SK-N-SH (cell line): ENCODE measurements around the gene CADM1. TPM values are rescaled to one million over a fixed set of nuclear protein-coding genes. Genes with fewer than 3 reads are reported as not detected.

Experiments used
- CTCF ChIA-PET: fragments of 300-600, 350-600 bp; formaldehyde crosslinking; extraction: SDS; loops from one replicate; lab custom pipeline; 2021; lab: Yijun Ruan, JAX
- POLR2A ChIA-PET: fragments of 350-600 bp; sonication (Branson Sonifier 250); formaldehyde crosslinking; extraction: SDS; loops from one replicate; lab custom pipeline; 2020; ENCODE audit warnings: antibody characterized with exemption, inconsistent platforms; lab: Yijun Ruan, JAX
- DNase-seq: peaks from one replicate; pipeline ENCODE4 v3.0.0; 2012
- H2AFZ ChIP-seq: fragments of 200-600 bp; sonication (generic); 2 replicates; pipeline ENCODE4 v1.8.1; 2016; ENCODE audit warnings: antibody characterized with exemption, mild to moderate bottlenecking, low read depth
- H3F3A ChIP-seq: fragments of 200-600 bp; sonication (generic); replicated peaks from 2 replicates; pipeline ENCODE3; 2016; ENCODE audit warnings: antibody characterized with exemption, mild to moderate bottlenecking; ENCODE audit not compliant: insufficient read depth
- H3K27ac ChIP-seq, 2 experiments: fragments of 200-500 bp in 1 of 2; fragments of 200-600 bp in 1 of 2; sonication (Bioruptor generic) in 1 of 2; sonication (generic), shearing (Covaris generic) in 1 of 2; 2 replicates each; pipeline versions ENCODE4 v1.5.1 to v1.6.1; 2014 to 2016; ENCODE audit warnings: low read depth in 2 of 2, inconsistent platforms in 1 of 2, low read length in 1 of 2, mild to moderate bottlenecking in 1 of 2, mixed read lengths in 1 of 2
- H3K27me3 ChIP-seq: fragments of 200-600 bp; sonication (generic), shearing (Covaris generic); 2 replicates; pipeline ENCODE4 v1.6.1; 2016; ENCODE audit warnings: mixed run types; ENCODE audit not compliant: insufficient read depth
- H3K36me3 ChIP-seq, 2 experiments: fragments of 200-500 bp in 1 of 2; fragments of 200-600 bp in 1 of 2; sonication (Bioruptor generic) in 1 of 2; sonication (generic) in 1 of 2; replicated peaks in 1 of 2; 2 replicates each; pipeline versions ENCODE3 to v1.5.1; 2014 to 2016; ENCODE audit warnings: low read length in 1 of 2, mild to moderate bottlenecking in 1 of 2; ENCODE audit not compliant: insufficient read depth in 2 of 2, control insufficient read depth in 1 of 2
- H3K4me1 ChIP-seq, 2 experiments: fragments of 200-500 bp in 1 of 2; fragments of 200-600 bp in 1 of 2; sonication (Bioruptor generic) in 1 of 2; sonication (generic), shearing (Covaris generic) in 1 of 2; 2 replicates each; pipeline versions ENCODE4 v1.5.1 to v1.6.1; 2014 to 2016; ENCODE audit warnings: low read depth in 1 of 2, low read length in 1 of 2, mixed run types in 1 of 2; ENCODE audit not compliant: insufficient read depth in 2 of 2, control insufficient read depth in 1 of 2
- H3K4me2 ChIP-seq: fragments of 200-600 bp; sonication (generic), shearing (Covaris generic); 2 replicates; pipeline ENCODE4 v1.6.1; 2017; ENCODE audit warnings: mixed run types
- H3K4me3 ChIP-seq, 2 experiments: fragments of 200-500 bp in 1 of 2; fragments of 200-600 bp in 1 of 2; sonication (Bioruptor generic) in 1 of 2; sonication (generic), shearing (Covaris generic) in 1 of 2; 2 replicates each; pipeline versions ENCODE4 v1.5.1 to v1.8.1; 2014 to 2016; ENCODE audit warnings: low read depth in 2 of 2, inconsistent platforms in 1 of 2, low read length in 1 of 2, mild to moderate bottlenecking in 1 of 2, mixed read lengths in 1 of 2, moderate library complexity in 1 of 2
- H3K79me2 ChIP-seq: fragments of 200-600 bp; sonication (generic); 2 replicates; pipeline ENCODE4 v1.8.1; 2017; ENCODE audit warnings: mild to moderate bottlenecking; ENCODE audit not compliant: insufficient read depth
- H3K9ac ChIP-seq: fragments of 200-600 bp; sonication (generic); 2 replicates; pipeline ENCODE4 v1.6.1; 2017; ENCODE audit warnings: mixed run types
- H3K9me2 ChIP-seq: fragments of 200-600 bp; sonication (generic); 2 replicates; pipeline ENCODE4 v1.6.1; 2017; ENCODE audit warnings: mixed run types
- H3K9me3 ChIP-seq: fragments of 200-600 bp; sonication (generic); 2 replicates; pipeline ENCODE4 v1.6.1; 2017; ENCODE audit warnings: mixed run types, mild to moderate bottlenecking, moderate library complexity
- H4K20me1 ChIP-seq: fragments of 200-600 bp; sonication (generic); 2 replicates; pipeline ENCODE4 v1.6.1; 2017; ENCODE audit warnings: mild to moderate bottlenecking, mixed run types; ENCODE audit not compliant: insufficient read depth
- CHD2 ChIP-seq: fragments of 150-350 bp; IDR thresholded peaks from 2 replicates; pipeline ENCODE4 v1.6.1; 2018; ENCODE audit warnings: low read length; ENCODE audit not compliant: partially characterized antibody
- FOSL2 ChIP-seq: IDR thresholded peaks from 2 replicates; pipeline ENCODE4 v1.4.0; 2012; ENCODE audit warnings: low read depth, mild to moderate bottlenecking, moderate library complexity, borderline replicate concordance
- FOXJ3 ChIP-seq: sonication (generic); formaldehyde crosslinking; IDR thresholded peaks from 2 replicates; pipeline ENCODE4 v1.5.1; 2020; ENCODE audit warnings: mild to moderate bottlenecking, missing genetic modification reagents
- GABPA ChIP-seq: IDR thresholded peaks from 2 replicates; pipeline ENCODE4 v1.4.0; 2012; ENCODE audit warnings: low read depth, mild to moderate bottlenecking
- GATA2 ChIP-seq: sonication (generic); formaldehyde crosslinking; IDR thresholded peaks from 2 replicates; pipeline ENCODE4 v1.5.0; 2020; ENCODE audit warnings: mild to moderate bottlenecking, missing genetic modification reagents
- MEF2A ChIP-seq: IDR thresholded peaks from 2 replicates; pipeline ENCODE4 v1.4.0; 2012; ENCODE audit warnings: low read depth, borderline replicate concordance
- NRF1 ChIP-seq: IDR thresholded peaks from 2 replicates; pipeline ENCODE4 v1.6.1; 2012; ENCODE audit warnings: low read depth, mild to moderate bottlenecking, low read length
- POLR2AphosphoS5 ChIP-seq: IDR thresholded peaks from 2 replicates; pipeline ENCODE4 v1.6.1; 2012; ENCODE audit warnings: low read depth, low read length
- RCOR1 ChIP-seq: fragments of 150-350 bp; IDR thresholded peaks from 2 replicates; pipeline ENCODE4 v1.6.1; 2017; ENCODE audit warnings: antibody characterized with exemption, low read length
- SIN3A ChIP-seq: IDR thresholded peaks from 2 replicates; pipeline ENCODE4 v1.6.1; 2012; ENCODE audit warnings: low read depth, mild to moderate bottlenecking, low read length, moderate library complexity, borderline replicate concordance
- TAF1 ChIP-seq: IDR thresholded peaks from 2 replicates; pipeline ENCODE4 v1.6.1; 2012; ENCODE audit warnings: low read depth, mild to moderate bottlenecking, low read length, moderate library complexity, borderline replicate concordance
- YY1 ChIP-seq: IDR thresholded peaks from 2 replicates; pipeline ENCODE4 v1.4.0; 2012; ENCODE audit warnings: low read depth, mild to moderate bottlenecking
- WGBS: methylation state at CpG from one replicate; pipeline ENCODE4 v1.1.6; 2017; ENCODE audit warnings: low lambda C conversion rate; 5-methylcytosine and 5-hydroxymethylcytosine counted together
- polyA plus RNA-seq, 3 experiments: library from polyadenylated mRNA; depleted of rRNA; stranded (reverse); fragments of >200 nt; gene quantifications; 2 replicates each; pipeline ENCODE4 v1.2.3, GENCODE V29; 2012
- TF ChIP-seq, protein P1 (sequence below): IDR thresholded peaks from 2 replicates; pipeline ENCODE4 v1.6.1; 2012; ENCODE audit warnings: mild to moderate bottlenecking, low read depth, low read length, moderate library complexity
- TF ChIP-seq, protein P2 (sequence below): fragments of 150-350 bp; IDR thresholded peaks from 2 replicates; pipeline ENCODE4 v1.6.1; 2017; ENCODE audit warnings: antibody characterized with exemption, low read length, low read depth, borderline replicate concordance
- TF ChIP-seq, protein P3 (sequence below): IDR thresholded peaks from 2 replicates; pipeline ENCODE4 v1.4.0; 2012; ENCODE audit warnings: low read depth, borderline replicate concordance
- TF ChIP-seq, protein P4 (sequence below): fragments of 150-350 bp; IDR thresholded peaks from 2 replicates; pipeline ENCODE4 v1.6.1; 2016; ENCODE audit warnings: mild to moderate bottlenecking, low read depth, low read length

CADM1 gene
- polyA plus RNA-seq, 1 of the 3 experiments (the other 2 are of a cell fraction), result 7.9 TPM

DNA sequence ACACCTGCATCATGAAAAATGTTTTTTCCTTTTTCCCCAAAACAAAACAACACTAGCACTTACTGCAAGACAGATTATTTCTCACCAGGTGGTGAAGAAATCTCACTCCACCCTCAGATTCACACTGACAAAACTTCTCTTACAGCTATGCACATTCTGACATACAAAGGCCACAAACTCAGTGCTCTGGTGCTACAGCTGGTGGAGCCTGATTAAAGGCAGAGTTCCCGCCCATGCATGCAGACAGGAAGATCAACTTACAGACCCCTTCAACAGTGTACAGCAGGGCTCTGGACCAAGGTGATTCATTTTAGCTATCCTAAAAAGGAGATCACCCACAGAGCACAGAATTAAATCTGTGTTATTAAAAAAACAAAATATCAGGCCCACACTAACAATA lies 112.6 kb downstream of the CADM1 start (continued):
- TF ChIP-seq, protein P1, sequence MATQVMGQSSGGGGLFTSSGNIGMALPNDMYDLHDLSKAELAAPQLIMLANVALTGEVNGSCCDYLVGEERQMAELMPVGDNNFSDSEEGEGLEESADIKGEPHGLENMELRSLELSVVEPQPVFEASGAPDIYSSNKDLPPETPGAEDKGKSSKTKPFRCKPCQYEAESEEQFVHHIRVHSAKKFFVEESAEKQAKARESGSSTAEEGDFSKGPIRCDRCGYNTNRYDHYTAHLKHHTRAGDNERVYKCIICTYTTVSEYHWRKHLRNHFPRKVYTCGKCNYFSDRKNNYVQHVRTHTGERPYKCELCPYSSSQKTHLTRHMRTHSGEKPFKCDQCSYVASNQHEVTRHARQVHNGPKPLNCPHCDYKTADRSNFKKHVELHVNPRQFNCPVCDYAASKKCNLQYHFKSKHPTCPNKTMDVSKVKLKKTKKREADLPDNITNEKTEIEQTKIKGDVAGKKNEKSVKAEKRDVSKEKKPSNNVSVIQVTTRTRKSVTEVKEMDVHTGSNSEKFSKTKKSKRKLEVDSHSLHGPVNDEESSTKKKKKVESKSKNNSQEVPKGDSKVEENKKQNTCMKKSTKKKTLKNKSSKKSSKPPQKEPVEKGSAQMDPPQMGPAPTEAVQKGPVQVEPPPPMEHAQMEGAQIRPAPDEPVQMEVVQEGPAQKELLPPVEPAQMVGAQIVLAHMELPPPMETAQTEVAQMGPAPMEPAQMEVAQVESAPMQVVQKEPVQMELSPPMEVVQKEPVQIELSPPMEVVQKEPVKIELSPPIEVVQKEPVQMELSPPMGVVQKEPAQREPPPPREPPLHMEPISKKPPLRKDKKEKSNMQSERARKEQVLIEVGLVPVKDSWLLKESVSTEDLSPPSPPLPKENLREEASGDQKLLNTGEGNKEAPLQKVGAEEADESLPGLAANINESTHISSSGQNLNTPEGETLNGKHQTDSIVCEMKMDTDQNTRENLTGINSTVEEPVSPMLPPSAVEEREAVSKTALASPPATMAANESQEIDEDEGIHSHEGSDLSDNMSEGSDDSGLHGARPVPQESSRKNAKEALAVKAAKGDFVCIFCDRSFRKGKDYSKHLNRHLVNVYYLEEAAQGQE, result no peak
- TF ChIP-seq TAF1 (no peak), FOSL2 (no peak)

DNA sequence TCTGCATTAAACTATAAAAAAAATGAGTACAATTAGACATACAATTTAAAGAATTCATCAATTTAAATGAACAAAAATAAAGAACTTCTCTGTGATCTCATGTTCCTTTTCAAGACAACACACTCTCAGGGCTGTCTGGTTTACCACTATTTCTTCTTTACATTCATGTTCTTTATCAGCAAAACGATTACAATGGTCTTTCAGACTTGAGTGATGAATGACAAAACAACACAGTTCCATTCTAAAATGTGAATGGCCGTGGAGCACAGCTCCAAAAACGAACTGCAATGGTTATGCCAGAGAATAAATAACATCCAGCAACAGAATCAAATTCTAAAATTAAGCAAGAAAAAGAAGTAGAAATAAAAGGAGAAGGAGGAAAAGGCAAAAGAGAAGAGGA lies 113.1 kb downstream of the CADM1 start:
- CTCF ChIA-PET, result interaction anchor here (0.6 to 1.2 kb wide), 3 partner anchors 26 to 570 kb away, joined by 3 to 4 read pairs (median 3); no protein-coding TSS in a partner anchor

DNA sequence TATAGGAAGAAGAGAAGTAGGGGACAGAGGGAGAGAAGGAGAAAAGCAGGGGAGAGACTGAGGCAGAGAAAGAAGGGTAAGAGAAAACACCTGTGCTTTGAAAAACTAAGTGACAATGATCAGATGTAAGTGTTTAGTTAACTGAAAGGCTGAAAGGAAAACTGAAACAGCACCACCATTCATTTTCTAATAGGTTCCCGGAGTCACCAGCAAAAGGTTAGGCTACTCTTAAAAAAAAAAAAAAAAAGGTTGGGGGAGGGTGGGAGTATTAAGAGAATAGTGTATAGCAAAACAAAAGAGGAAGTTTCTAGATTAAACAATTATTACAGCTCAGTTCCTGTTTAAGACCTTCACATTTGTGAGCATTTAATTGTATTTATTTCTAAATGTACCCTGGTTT lies 113.8 kb downstream of the CADM1 start:
- Histone ChIP-seq H3F3A (no peaks in the 10 kb centered on the region), H3K9me2 (no peaks in the 10 kb centered on the region), H3K36me3 (no peaks in the 10 kb centered on the region), H2AFZ (no peak overlapping the region), H3K27ac (no peak overlapping the region), H3K4me2 (no peak overlapping the region), H4K20me1 (no peaks in the 10 kb centered on the region), H3K9ac (no peak overlapping the region), H3K4me1 (peaks cover 0 to 19% of the 10 kb centered on the region in 2 experiments; a peak in 2 of 4 replicates), H3K79me2 (no peaks in the 10 kb centered on the region; the same call in 1 of the 2 replicates), H3K4me3 (no peak overlapping the region), H3K9me3 (no peaks in the 10 kb centered on the region), H3K27me3 (no peaks in the 10 kb centered on the region)
- DNase-seq, result no peak
- ChIA-PET POLR2A (no interaction called here), CTCF (interaction anchor here (0.6 to 0.7 kb wide), 2 partner anchors 26 to 570 kb away, joined by 3 to 4 read pairs; no protein-coding TSS in a partner anchor)
- 74% methylated on average over 1 of the region's 1 CpG for WGBS
- TF ChIP-seq POLR2AphosphoS5 (no peak), MEF2A (no peak), NRF1 (no peak), GATA2 (no peak), YY1 (no peak), CHD2 (no peak), FOXJ3 (CRISPR knock-in tag) (no peak), SIN3A (no peak)
- TF ChIP-seq, protein P2, sequence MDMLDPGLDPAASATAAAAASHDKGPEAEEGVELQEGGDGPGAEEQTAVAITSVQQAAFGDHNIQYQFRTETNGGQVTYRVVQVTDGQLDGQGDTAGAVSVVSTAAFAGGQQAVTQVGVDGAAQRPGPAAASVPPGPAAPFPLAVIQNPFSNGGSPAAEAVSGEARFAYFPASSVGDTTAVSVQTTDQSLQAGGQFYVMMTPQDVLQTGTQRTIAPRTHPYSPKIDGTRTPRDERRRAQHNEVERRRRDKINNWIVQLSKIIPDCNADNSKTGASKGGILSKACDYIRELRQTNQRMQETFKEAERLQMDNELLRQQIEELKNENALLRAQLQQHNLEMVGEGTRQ, result no peak
- TF ChIP-seq, protein P3, sequence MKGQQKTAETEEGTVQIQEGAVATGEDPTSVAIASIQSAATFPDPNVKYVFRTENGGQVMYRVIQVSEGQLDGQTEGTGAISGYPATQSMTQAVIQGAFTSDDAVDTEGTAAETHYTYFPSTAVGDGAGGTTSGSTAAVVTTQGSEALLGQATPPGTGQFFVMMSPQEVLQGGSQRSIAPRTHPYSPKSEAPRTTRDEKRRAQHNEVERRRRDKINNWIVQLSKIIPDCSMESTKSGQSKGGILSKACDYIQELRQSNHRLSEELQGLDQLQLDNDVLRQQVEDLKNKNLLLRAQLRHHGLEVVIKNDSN, result no peak
- TF ChIP-seq, protein P4, sequence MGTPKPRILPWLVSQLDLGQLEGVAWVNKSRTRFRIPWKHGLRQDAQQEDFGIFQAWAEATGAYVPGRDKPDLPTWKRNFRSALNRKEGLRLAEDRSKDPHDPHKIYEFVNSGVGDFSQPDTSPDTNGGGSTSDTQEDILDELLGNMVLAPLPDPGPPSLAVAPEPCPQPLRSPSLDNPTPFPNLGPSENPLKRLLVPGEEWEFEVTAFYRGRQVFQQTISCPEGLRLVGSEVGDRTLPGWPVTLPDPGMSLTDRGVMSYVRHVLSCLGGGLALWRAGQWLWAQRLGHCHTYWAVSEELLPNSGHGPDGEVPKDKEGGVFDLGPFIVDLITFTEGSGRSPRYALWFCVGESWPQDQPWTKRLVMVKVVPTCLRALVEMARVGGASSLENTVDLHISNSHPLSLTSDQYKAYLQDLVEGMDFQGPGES, result no peak

More for the DNA sequence above, 113.1 kb downstream of the CADM1 start:
- Histone ChIP-seq H3K9me3 (no peaks in the 10 kb centered on the region), H3K27me3 (no peaks in the 10 kb centered on the region), H3K4me3 (no peak overlapping the region), H3F3A (no peaks in the 10 kb centered on the region), H3K36me3 (no peaks in the 10 kb centered on the region), H2AFZ (no peak overlapping the region), H3K4me1 (peaks cover 0 to 19% of the 10 kb centered on the region in 2 experiments; a peak in 2 of 4 replicates), H4K20me1 (no peaks in the 10 kb centered on the region), H3K4me2 (no peak overlapping the region), H3K9ac (no peak overlapping the region), H3K27ac (peak overlapping the region in 1 of 2 experiments; percentile 3; a peak in 2 of 4 replicates), H3K9me2 (no peaks in the 10 kb centered on the region)
- WGBS, result 49% methylated on average over 3 of the region's 3 CpGs
- no peak for DNase-seq
- POLR2A ChIA-PET, result no interaction called here
- TF ChIP-seq GATA2, result no peak
- TF ChIP-seq TAF1, result no peak
- no peak for TF ChIP-seq RCOR1
- no peak for TF ChIP-seq GABPA
- TF ChIP-seq, protein P2, result no peak
- no peak for TF ChIP-seq CHD2
- TF ChIP-seq, all 33 proteins: peak for 0
- H3K79me2 ChIP-seq, result no peaks in the 10 kb centered on the region; the same call in 1 of the 2 replicates
